AG04449 (cell line): ENCODE measurements around the gene SLC26A5.

Experiments used
- CTCF ChIA-PET: fragments of 350-600 bp; formaldehyde crosslinking; extraction: SDS; loops from one replicate; lab custom pipeline; 2021; ENCODE audit warnings: antibody characterized with exemption; lab: Yijun Ruan, JAX
- POLR2A ChIA-PET: fragments of 400-600, 350-600 bp; formaldehyde crosslinking; extraction: SDS; loops from one replicate; lab custom pipeline; 2020; ENCODE audit warnings: antibody characterized with exemption, inconsistent platforms; lab: Yijun Ruan, JAX
- DNase-seq: peaks from one replicate; pipeline ENCODE4 v3.0.0-alpha.2; 2010; ENCODE audit warnings: low read depth, low spot score
- H3K4me3 ChIP-seq: 2 replicates; pipeline ENCODE4 v1.5.1; 2011; ENCODE audit warnings: low read depth, mild to moderate bottlenecking, control low read depth, low read length
- CTCF ChIP-seq: IDR thresholded peaks from one replicate; pipeline ENCODE4 v1.5.1; 2011; ENCODE audit warnings: mild to moderate bottlenecking, moderate library complexity, low read length, control low read depth, inconsistent platforms; ENCODE audit not compliant: insufficient read depth; ENCODE audit errors: missing control alignments

SLC26A5 gene

GRCh38 chr7:103336761-103337160, 109.2 kb downstream of the SLC26A5 start:
- no peak overlapping the region for H3K4me3 ChIP-seq
- no peak for TF ChIP-seq CTCF
- CTCF ChIA-PET = no interaction called here
- no peak for DNase-seq
- POLR2A ChIA-PET = no interaction called here

- ChIA-PET POLR2A (no interaction called here), CTCF (interaction anchor here (1.2 to 1.5 kb wide), 2 partner anchors 15 to 20 kb away, joined by 3 to 4 read pairs; no protein-coding TSS in a partner anchor)
- no peak for TF ChIP-seq CTCF
Measured at GRCh38 chr7:103325744-103326143, 120.3 kb downstream of the SLC26A5 start.

More at GRCh38 chr7:103325744-103326143, 120.3 kb downstream of the SLC26A5 start:
- H3K4me3 ChIP-seq = no peak overlapping the region
- DNase-seq = no peak
